Spinal cord (tissue), 10 donors: ENCODE data around the gene GPR32. TPM values are rescaled to one million over a fixed set of nuclear protein-coding genes. Genes with fewer than 3 reads are reported as not detected.
"Not testable (repeated sequence)": the region's sequence is repeated elsewhere in the genome, so short reads cannot be mapped to it uniquely, and the experiment has no call there.

Source experiments
- DNase-seq, 6 donors: peaks; one replicate each; pipeline versions ENCODE4 v3.0.0 to v3.0.0-alpha.2; 2013 to 2015; ENCODE audit warnings: low spot score in 6 of 6, low read depth in 4 of 6
- H3K27ac ChIP-seq: one replicate; pipeline ENCODE4 v1.5.1; 2013; ENCODE audit warnings: low read depth, low read length, control low read depth
- H3K27me3 ChIP-seq: one replicate; pipeline ENCODE4 v1.6.1; 2013; ENCODE audit warnings: low read length; ENCODE audit not compliant: control insufficient read depth, insufficient read depth
- H3K36me3 ChIP-seq: one replicate; pipeline ENCODE4 v1.6.1; 2013; ENCODE audit warnings: low read length; ENCODE audit not compliant: control insufficient read depth, insufficient read depth
- H3K4me1 ChIP-seq: one replicate; pipeline ENCODE4 v1.6.1; 2013; ENCODE audit warnings: low read length; ENCODE audit not compliant: control insufficient read depth, insufficient read depth
- H3K4me3 ChIP-seq: one replicate; pipeline ENCODE4 v1.5.1; 2013; ENCODE audit warnings: low read depth, low read length, control low read depth
- H3K9me3 ChIP-seq: one replicate; pipeline ENCODE4 v1.6.1; 2013; ENCODE audit warnings: low read length; ENCODE audit not compliant: control insufficient read depth, insufficient read depth
- WGBS: methylation state at CpG from one replicate; pipeline ENCODE4 v1.1.5; 2013; ENCODE audit warnings: missing lambda C conversion rate; ENCODE audit not compliant: insufficient coverage; 5-methylcytosine and 5-hydroxymethylcytosine counted together
- polyA plus RNA-seq, 2 donors: library from polyadenylated mRNA; unstranded; fragments of 120-200 nt; gene quantifications; one replicate each; pipeline ENCODE4 v1.2.1, GENCODE V29; 2013; ENCODE audit not compliant: insufficient read length in 2 of 2
- total RNA-seq, 2 donors: library from RNA; depleted of rRNA in 1 of 2; stranded (reverse); fragments of 120-200 nt in 1 of 2; fragments of >200 nt in 1 of 2; gene quantifications; one replicate each; pipeline versions ENCODE4 v1.2.3 to v1.2.4, GENCODE V29; 2013 to 2014
- donor health status: healthy.

GPR32 gene
- total and polyA plus RNA-seq, 4 donors = 0.12 TPM; not detected in 3

DNA sequence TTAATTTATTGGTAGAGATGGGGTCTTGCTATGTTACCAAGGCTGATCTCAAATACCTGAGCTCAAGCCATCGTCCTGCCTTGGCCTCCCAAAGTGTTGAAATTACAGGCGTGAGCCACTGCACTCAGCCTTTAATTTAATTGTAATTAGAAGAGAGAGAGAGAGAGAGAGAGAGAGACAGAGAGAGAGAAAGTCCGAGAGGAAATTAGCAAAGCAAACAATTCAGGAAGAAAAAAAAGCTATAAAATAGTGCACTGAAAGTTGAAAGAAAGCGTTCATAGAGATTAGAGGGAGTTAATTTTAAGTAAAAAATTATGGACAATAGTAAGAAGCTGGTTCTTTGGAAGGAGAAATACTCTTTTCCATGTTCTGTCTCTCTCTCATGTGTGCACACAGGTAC, 7.0 kb downstream of the GPR32 start:
- WGBS = 86% methylated on average over 1 of the region's 4 CpGs
- DNase-seq = no peak
- Histone ChIP-seq H3K27ac (no peak overlapping the region), H3K27me3 (peaks cover 49% of the 10 kb centered on the region), H3K9me3 (no peaks in the 10 kb centered on the region), H3K4me3 (no peak overlapping the region), H3K36me3 (no peaks in the 10 kb centered on the region), H3K4me1 (peaks cover 9% of the 10 kb centered on the region)

DNA sequence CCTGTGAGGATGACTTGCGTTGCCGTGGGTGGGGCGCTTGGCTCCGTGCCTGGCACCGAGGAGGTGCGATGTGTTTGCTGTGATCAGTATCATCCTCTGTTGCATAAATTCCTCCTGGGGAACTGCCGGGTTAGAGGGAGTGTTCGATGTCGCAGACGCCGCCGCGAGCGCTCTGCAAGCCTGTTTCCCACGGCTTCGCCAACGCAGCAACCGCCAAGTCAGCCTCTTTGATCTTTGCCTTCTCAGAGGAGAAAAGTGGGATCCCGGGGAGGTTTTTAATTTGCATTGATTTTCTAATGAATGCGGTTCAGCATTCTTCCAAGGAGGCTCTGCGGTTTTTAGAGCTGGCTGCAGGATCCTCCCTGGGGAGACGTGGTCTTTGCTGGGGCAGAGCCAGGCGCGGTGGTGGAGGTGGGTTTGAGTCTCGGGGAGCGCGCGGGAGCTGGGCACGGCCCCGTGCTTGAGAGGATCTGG, 7.6 kb downstream of the GPR32 start:
- Histone ChIP-seq H3K9me3 (no peaks in the 10 kb centered on the region), H3K27ac (no peak overlapping the region), H3K27me3 (peaks cover 53% of the 10 kb centered on the region), H3K4me1 (peaks cover 9% of the 10 kb centered on the region), H3K4me3 (no peak overlapping the region), H3K36me3 (no peaks in the 10 kb centered on the region)
- peak in 2 of 6 donors; percentile 31 to 62 for DNase-seq
- 0% methylated on average over 30 of the region's 30 CpGs for WGBS

DNA sequence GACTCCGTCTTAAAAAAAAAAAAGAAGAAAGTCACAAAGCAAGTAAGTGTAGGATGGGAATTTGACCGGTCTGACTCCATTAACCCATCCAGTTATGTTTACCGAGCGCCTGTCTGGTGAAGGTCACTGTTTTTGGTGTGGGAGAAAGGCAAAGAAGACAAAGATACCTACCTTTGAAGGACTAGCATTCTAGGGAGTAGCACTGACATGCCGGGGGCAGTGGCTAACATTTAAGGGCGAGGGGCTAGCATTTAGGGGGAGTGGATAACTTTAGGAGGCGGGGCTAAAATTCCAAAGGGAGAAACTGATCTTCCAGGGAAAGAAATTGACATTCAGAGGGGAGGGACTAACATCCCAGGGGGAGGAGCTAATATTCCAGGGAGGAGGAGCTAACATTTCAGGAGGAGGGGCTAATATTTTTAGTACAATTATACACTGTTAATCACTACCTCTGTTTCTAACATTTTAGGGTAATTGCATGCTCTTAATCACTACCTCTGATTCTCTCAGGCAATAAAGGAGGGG, 8.7 kb downstream of the GPR32 start:
- no peak overlapping the region for H3K27ac ChIP-seq
- no peak overlapping the region for H3K4me3 ChIP-seq
- H3K9me3 ChIP-seq = no peaks in the 10 kb centered on the region
- H3K4me1 ChIP-seq = peaks cover 14% of the 10 kb centered on the region
- 40% methylated on average over 2 of the region's 7 CpGs for WGBS
- DNase-seq = no peak
- no peaks in the 10 kb centered on the region for H3K36me3 ChIP-seq
- H3K27me3 ChIP-seq = peaks cover 53% of the 10 kb centered on the region

- H3K9me3 ChIP-seq = no peaks in the 10 kb centered on the region
- DNase-seq = no peak
- H3K27ac ChIP-seq = no peak overlapping the region
- peaks cover 53% of the 10 kb centered on the region for H3K27me3 ChIP-seq
- peaks cover 14% of the 10 kb centered on the region for H3K4me1 ChIP-seq
- WGBS = 54% methylated on average over 23 of the region's 25 CpGs
- H3K36me3 ChIP-seq = no peaks in the 10 kb centered on the region
- no peak overlapping the region for H3K4me3 ChIP-seq
These were observed 9.5 kb downstream of the GPR32 start for GRCh38 chr19:50779504-50780457.

DNA sequence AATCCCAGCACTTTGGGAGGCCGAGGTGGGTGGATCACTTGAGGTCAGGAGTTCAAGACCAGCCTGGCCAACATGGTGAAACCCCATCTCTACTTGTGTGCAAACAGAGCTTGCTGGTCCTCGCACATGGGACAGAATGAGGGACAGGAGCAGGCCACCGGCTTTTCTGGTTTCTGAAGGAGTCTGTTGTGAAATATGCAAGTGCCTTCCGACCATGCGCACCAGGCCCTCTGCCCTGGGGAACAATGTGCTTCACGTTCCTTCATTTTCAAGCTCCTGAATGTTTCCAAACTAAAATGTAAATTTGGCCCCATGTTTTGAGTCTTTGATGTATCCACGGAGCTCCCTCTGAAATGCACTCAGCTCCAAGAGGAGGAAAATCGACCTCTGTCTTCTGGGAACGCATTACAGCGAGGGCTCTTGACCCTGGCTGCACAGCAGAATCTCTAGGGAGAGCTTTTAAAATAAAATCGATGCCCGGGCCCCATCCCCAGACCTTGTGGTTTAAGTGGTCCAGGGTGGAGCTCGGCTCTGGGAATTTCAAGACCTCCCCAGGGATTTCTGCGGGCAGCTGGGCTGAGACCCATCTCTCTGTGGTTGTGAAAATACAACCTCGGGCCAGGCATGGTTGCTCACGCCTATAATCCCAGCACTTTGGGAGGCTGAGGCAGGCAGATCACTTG, 10.6 kb downstream of the GPR32 start:
- H3K27me3 ChIP-seq = peaks cover 53% of the 10 kb centered on the region
- H3K4me3 ChIP-seq = no peak overlapping the region
- DNase-seq = no peak
- no peak overlapping the region for H3K27ac ChIP-seq
- no peaks in the 10 kb centered on the region for H3K9me3 ChIP-seq
- no peaks in the 10 kb centered on the region for H3K36me3 ChIP-seq
- 67% methylated on average over 14 of the region's 16 CpGs for WGBS
- peaks cover 14% of the 10 kb centered on the region for H3K4me1 ChIP-seq

- peaks cover 30% of the 10 kb centered on the region for H3K27me3 ChIP-seq
- not testable (repeated sequence) for H3K4me3 ChIP-seq, H3K9me3 ChIP-seq, H3K27ac ChIP-seq, H3K36me3 ChIP-seq, DNase-seq, H3K4me1 ChIP-seq
- WGBS = 67% methylated on average over 3 of the region's 8 CpGs
These were observed 13.5 kb downstream of the GPR32 start for GRCh38 chr19:50783848-50784152.

GRCh38 chr19:50784710-50785109, 14.4 kb downstream of the GPR32 start:
- no peaks in the 10 kb centered on the region for H3K9me3 ChIP-seq
- H3K4me1 ChIP-seq = peaks cover 6% of the 10 kb centered on the region
- 93% methylated on average over 3 of the region's 3 CpGs for WGBS
- H3K27ac ChIP-seq = no peak overlapping the region
- no peak for DNase-seq
- peaks cover 21% of the 10 kb centered on the region for H3K27me3 ChIP-seq
- H3K4me3 ChIP-seq = no peak overlapping the region
- H3K36me3 ChIP-seq = no peaks in the 10 kb centered on the region

DNA sequence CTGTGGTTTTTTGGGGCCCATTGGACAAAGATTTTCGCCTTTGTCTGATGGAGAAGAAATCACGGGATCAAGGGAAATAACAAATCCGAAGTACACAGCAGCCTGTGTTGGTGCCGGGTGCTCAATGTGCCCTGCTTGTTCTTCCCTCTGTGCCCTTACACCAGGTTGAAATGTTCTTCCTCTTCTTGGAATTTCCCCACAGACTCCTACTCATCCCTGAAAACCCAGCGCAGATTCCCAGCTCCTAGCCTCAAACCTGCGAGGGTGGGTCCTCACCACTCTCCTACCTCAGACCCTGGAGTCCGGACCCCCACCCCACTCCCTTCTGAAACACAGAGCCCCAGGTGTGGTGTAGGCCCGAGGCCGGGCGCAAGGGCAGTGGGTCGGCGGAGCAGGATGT, 15.1 kb downstream of the GPR32 start:
- WGBS = 86% methylated on average over 11 of the region's 12 CpGs
- H3K27ac ChIP-seq = no peak overlapping the region
- no peak for DNase-seq
- H3K9me3 ChIP-seq = no peaks in the 10 kb centered on the region
- H3K4me1 ChIP-seq = peaks cover 6% of the 10 kb centered on the region
- peaks cover 2% of the 10 kb centered on the region for H3K36me3 ChIP-seq
- H3K27me3 ChIP-seq = peaks cover 15% of the 10 kb centered on the region
- no peak overlapping the region for H3K4me3 ChIP-seq

GRCh38 chr19:50790396-50790795, 20.1 kb downstream of the GPR32 start, which contains the start of gene ACP4:
ACP4 (plus strand) TSS chr19:50790415; CDS start chr19:50790415, 0 bp downstream.
- Histone ChIP-seq H3K27me3 (no peaks in the 10 kb centered on the region), H3K36me3 (peaks cover 13% of the 10 kb centered on the region), H3K9me3 (no peaks in the 10 kb centered on the region), H3K4me3 (no peak within 1 kb of the TSS), H3K27ac (no peak within 1 kb of the TSS), H3K4me1 (peaks cover 7% of the 10 kb centered on the region)
- no peak for DNase-seq
- 89% methylated on average over 9 of the region's 15 CpGs for WGBS
